HuH-7.5 (cell line): ENCODE measurements around the gene PIP5K1B.

Source experiments
- DNase-seq: peaks from one replicate; pipeline ENCODE4 v3.0.0; 2011; ENCODE audit warnings: low spot score

The PIP5K1B gene

DNA sequence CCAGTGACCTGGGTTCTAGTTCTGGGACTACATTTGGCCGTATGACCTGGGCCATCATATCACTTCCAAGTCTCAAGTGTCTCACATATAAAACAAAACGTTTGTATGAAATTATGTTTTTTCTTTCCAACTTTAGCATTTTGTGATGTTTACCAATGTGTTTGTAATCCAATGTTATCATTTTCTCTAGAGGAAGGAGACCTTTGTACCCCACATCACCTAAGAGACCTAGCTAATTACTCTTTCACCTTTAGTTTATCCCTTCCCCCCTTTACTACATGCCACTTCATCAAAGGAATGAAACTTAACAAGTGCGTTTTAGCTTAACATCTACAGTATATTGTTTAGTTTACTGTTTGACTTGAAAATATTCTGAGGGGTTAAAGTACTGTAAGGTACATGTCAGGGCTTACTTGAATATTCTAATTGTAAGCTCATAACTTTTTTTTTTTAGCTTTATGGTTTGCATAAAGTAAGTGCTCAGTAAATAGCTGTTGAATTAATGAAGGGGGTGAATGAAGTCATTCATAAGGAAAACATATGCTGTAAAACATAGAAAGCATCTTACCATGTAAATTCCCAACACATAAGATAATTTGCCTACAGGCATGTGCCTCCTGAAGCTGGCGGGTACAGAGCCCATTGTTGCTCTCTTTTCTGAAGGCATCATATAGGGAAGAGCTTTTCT is 2.9 kb downstream of the PIP5K1B start:
- no peak for DNase-seq

GRCh38 chr9:68708513-68708912 is 3.5 kb downstream of the PIP5K1B start:
- no peak for DNase-seq

- no peak for DNase-seq
These were observed 4.5 kb downstream of the PIP5K1B start for GRCh38 chr9:68709291-68710110.

- DNase-seq: no peak
These were observed 5.1 kb downstream of the PIP5K1B start for GRCh38 chr9:68710111-68710471.

GRCh38 chr9:68711281-68711680 is 6.2 kb downstream of the PIP5K1B start:
- no peak for DNase-seq

- DNase-seq: no peak
These were observed 6.9 kb downstream of the PIP5K1B start for GRCh38 chr9:68711932-68712331.

DNA sequence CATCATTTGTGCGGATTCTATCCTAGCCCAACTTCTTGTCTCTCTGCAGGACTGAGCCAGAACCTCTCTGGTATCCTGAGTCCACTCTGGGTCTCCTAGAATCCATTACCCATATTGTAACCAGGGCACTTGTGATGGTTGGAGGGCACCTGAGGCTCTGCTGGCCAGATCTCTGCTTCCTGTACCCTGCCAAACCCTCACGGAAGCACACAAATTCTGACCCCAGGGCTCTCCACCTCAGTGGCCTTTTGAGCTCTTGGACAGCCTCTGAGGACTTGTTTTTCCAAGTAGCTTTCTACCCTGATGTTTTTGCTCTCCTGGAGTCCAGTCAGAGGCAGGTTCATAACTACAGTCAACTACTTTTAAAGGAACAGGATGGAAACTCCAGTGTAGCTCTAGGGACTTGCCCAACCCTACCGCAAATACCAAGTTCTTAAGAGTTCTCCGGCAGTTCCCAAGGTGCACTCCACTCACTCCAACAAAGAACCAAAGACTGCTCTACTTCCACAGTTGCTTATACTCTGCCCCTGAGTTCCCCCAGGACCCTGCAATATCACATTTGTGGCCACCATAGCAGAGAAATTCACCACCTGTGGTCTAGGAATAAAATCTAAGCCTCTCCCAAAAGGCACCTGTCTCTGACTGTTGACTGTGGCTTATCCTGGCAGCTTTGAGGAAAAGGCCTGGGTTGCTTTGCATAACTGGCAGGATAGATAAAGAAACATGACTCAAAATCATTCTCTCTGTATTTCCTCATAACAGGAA is 9.6 kb downstream of the PIP5K1B start:
- no peak for DNase-seq

- DNase-seq: no peak
These were observed 10.1 kb downstream of the PIP5K1B start for GRCh38 chr9:68715181-68715456.

GRCh38 chr9:68717552-68718443 is 12.8 kb downstream of the PIP5K1B start:
- no peak for DNase-seq

DNA sequence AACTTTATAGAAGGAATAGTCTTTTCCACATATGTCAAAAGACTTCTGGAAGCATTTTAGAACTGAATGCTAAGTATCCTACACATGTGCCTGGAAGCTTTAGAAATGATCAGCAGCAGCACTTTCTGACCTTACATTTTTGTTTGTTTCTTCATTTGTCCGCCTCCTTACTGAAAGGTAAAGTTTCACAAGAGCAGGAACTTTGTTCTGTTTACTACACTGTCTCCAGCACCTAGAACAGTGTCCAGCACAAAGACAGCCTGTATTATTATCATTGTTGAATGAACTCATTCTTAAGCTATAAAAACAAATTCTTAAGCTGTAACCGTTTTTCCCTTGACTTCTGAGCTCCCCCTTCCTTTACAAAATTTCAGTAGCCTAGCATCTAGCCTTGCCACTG is 14.8 kb downstream of the PIP5K1B start:
- no peak for DNase-seq

GRCh38 chr9:68720656-68721313 is 15.7 kb downstream of the PIP5K1B start:
- DNase-seq: no peak

DNA sequence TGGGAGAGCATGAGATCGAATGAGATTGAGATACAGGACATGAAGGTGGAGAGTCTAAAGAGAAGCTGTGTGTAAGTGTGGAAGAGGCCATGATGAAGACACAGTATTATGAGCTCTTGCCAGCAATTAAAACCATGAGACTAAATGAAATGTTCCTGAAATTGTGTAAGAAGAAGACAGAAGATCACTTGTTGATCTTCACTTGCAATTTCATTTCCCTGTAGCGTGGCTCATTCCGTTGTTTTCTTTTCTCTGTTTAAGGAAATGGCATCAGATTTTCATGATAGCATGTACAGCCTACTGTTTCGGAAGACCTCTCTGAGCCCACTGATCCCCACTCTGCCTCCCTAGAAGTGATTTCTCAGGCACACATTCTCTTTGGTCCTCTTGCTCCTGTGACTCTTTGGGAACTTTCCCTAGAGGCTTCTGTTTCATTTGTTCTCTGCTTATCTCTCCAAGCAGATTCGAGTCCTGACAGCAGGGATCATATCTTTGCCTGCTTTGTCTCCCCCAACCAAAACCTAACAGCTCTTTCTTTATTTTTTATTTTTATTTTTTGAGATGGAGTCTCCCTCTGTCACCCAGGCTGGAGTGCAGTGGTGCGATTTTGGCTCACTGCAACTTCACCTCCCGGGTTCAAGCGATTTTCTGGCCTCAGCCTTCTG is 16.8 kb downstream of the PIP5K1B start:
- DNase-seq: no peak

DNA sequence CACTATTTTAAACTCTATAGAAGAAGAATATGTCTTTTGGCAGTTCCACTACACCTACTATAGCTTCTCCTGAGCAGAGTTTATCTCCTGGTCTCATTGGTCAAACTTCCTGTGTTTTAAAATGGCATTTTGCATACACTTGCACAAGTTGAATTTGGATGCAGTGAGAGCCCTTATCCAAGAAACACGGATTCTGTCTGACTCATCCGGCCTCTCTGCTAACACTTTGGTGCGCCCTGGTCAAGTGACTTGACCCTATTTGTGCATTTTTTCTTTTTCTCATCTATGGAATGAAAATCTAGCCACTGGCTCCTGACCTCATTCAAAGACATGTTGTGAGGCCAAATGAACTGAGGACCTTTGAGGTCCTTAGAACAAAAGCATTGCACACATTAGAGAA is 20.0 kb downstream of the PIP5K1B start:
- DNase-seq: no peak

DNA sequence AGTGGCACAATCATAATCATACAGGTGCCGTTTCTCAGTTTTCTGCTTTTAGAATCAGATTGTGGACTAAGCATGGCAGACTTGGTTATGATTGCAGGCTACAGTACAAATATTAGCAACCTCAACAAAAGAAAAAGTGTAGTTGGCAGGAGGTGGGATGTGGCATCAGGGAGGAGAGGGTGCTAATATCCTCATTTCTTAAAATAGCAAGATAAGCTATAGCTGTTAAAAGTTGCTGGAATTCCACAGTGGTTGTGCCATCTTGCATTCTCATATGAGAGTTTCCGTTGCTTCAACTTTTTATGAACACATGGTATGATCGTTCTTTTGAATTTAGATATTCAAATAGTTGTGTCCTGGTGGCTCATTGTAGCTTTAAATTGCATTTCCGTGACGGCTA is 21.4 kb downstream of the PIP5K1B start:
- no peak for DNase-seq

- DNase-seq: no peak
These were observed 22.6 kb downstream of the PIP5K1B start for GRCh38 chr9:68727636-68728035.

- no peak for DNase-seq
These were observed 23.7 kb downstream of the PIP5K1B start for GRCh38 chr9:68728731-68729130.

- no peak for DNase-seq
These were observed 25.7 kb downstream of the PIP5K1B start for GRCh38 chr9:68730570-68731235.

DNA sequence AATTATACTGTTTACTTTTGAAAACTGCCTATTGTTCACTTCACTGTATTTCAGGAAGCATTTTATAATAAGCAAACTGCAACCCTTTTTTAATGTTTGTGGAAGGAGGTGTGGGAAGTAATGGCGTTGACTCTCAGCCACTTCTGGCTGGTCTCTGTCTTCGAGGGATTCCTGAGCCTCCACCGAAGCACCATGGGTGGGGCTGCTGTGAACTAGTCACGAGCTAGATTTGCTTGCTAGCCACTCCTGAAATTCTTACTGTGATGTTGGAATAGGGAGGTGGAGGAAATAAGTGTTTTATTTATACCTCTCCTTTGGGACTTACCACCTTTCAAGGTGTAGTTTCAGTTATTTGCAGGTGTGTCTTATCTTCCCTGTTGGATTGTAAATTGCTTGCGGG is 26.8 kb downstream of the PIP5K1B start:
- no peak for DNase-seq

- DNase-seq: no peak
These were observed 27.5 kb downstream of the PIP5K1B start for GRCh38 chr9:68732405-68733020.

DNA sequence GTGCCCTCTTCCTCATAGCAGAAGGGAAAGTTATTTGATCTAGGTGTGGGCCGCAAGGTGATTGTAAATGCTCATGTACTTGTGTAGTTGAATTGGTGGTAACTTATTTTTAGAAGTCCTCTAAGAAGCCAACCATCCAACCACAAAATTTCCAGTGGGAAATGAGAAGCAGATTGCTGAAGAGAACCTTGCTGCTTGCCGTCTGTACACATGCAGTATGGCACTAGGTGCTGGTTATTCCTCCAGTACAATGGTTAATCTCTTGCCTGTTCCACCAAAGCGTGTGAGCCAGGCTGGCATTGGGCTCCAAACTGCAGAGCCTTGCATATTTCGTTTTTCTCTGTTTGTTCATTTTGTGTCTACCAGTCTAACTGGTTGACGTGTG is 28.0 kb downstream of the PIP5K1B start:
- DNase-seq: no peak
